ENCODE measurements around the gene LSP1. TPM values are rescaled to one million over a fixed set of nuclear protein-coding genes. Genes with fewer than 3 reads are reported as not detected.

Gene LSP1
- total and polyA plus RNA-seq, 2 donors from 2014 or later: 8.4 to 26.1 TPM

- H3K4me3 ChIP-seq (ENCODE audit: low read length in 3 of 3): no peak overlapping the region
- no peaks in the 10 kb centered on the region for H3K27me3 ChIP-seq (ENCODE audit: control insufficient read depth, insufficient read depth, low read length)
- H3K4me1 ChIP-seq (ENCODE audit: control insufficient read depth in 2 of 3, insufficient read depth in 2 of 3, low read depth in 1 of 3, low read length in 3 of 3): no peaks in the 10 kb centered on the region
- no peak for TF ChIP-seq CTCF (IDR thresholded peaks at IDR 0.05; ENCODE audit: borderline replicate concordance, extremely low read depth, insufficient read depth)
- FAIRE-seq (no peak), DNase-seq (no peak)
- no peak overlapping the region for H3K9ac ChIP-seq (ENCODE audit: low read length in 3 of 3)
- H3K36me3 ChIP-seq (ENCODE audit: control insufficient read depth in 2 of 3, insufficient read depth in 3 of 3, low read length in 3 of 3): no peaks in the 10 kb centered on the region
- intact Hi-C loops (cut with DNase I): no loop called here
- H3K27ac ChIP-seq (ENCODE audit: low read depth in 2 of 2, low read length in 2 of 2): no peak overlapping the region
- H3K9me3 ChIP-seq (ENCODE audit: control insufficient read depth in 2 of 3, insufficient read depth in 1 of 3, low read length in 3 of 3): peaks cover 0 to 12% (median 2%) of the 10 kb centered on the region in 3 donors
These were observed 37.1 kb upstream of the LSP1 start for GRCh38 chr11:1815751-1816150.

DNA sequence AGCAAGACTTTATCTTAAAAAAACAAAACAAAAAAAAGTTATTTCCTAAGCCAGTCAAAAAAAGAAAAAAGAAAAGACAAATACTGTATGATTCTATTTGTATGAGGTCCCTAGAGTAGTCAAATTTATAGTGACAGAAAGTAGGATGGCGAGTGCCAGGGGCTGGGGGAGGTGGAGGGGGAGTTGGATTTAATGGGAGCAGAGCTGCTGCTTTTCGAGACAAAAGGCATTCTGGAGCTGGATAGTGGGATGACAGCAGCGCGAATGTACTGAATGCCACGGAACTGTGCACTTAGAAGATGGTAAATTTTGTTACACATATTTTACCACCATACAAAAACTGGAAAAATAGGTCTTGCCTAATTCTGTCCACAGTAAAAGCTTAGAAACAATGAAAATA is 35.9 kb upstream of the LSP1 start:
- H3K27ac ChIP-seq (ENCODE audit: low read depth in 2 of 2, low read length in 2 of 2): no peak overlapping the region
- no peak for DNase-seq
- intact Hi-C loops (cut with DNase I): no loop called here
- no peak for FAIRE-seq
- no peaks in the 10 kb centered on the region for H3K36me3 ChIP-seq (ENCODE audit: control insufficient read depth in 2 of 3, insufficient read depth in 3 of 3, low read length in 3 of 3)
- no peaks in the 10 kb centered on the region for H3K4me1 ChIP-seq (ENCODE audit: control insufficient read depth in 2 of 3, insufficient read depth in 2 of 3, low read depth in 1 of 3, low read length in 3 of 3)
- no peak overlapping the region for H3K4me3 ChIP-seq (ENCODE audit: low read length in 3 of 3)
- no peak overlapping the region for H3K9ac ChIP-seq (ENCODE audit: low read length in 3 of 3)
- H3K9me3 ChIP-seq (ENCODE audit: control insufficient read depth in 2 of 3, insufficient read depth in 1 of 3, low read length in 3 of 3): peaks cover 0 to 12% (median 2%) of the 10 kb centered on the region in 3 donors
- no peaks in the 10 kb centered on the region for H3K27me3 ChIP-seq (ENCODE audit: control insufficient read depth, insufficient read depth, low read length)
- no peak for TF ChIP-seq CTCF (IDR thresholded peaks at IDR 0.05; ENCODE audit: borderline replicate concordance, extremely low read depth, insufficient read depth)

GRCh38 chr11:1817511-1817910 is 35.4 kb upstream of the LSP1 start:
- intact Hi-C loops (cut with DNase I): no loop called here
- Histone ChIP-seq H3K4me1 (ENCODE audit: control insufficient read depth in 2 of 3, insufficient read depth in 2 of 3, low read depth in 1 of 3, low read length in 3 of 3) (no peaks in the 10 kb centered on the region), H3K27me3 (ENCODE audit: control insufficient read depth, insufficient read depth, low read length) (no peaks in the 10 kb centered on the region), H3K9ac (ENCODE audit: low read length in 3 of 3) (no peak overlapping the region), H3K4me3 (ENCODE audit: low read length in 3 of 3) (no peak overlapping the region), H3K27ac (ENCODE audit: low read depth in 2 of 2, low read length in 2 of 2) (no peak overlapping the region), H3K9me3 (ENCODE audit: control insufficient read depth in 2 of 3, insufficient read depth in 1 of 3, low read length in 3 of 3) (peaks cover 0 to 12% (median 0%) of the 10 kb centered on the region in 3 donors), H3K36me3 (ENCODE audit: control insufficient read depth in 2 of 3, insufficient read depth in 3 of 3, low read length in 3 of 3) (no peaks in the 10 kb centered on the region)
- no peak for DNase-seq
- no peak for FAIRE-seq
- no peak for TF ChIP-seq CTCF (IDR thresholded peaks at IDR 0.05; ENCODE audit: borderline replicate concordance, extremely low read depth, insufficient read depth)

DNA sequence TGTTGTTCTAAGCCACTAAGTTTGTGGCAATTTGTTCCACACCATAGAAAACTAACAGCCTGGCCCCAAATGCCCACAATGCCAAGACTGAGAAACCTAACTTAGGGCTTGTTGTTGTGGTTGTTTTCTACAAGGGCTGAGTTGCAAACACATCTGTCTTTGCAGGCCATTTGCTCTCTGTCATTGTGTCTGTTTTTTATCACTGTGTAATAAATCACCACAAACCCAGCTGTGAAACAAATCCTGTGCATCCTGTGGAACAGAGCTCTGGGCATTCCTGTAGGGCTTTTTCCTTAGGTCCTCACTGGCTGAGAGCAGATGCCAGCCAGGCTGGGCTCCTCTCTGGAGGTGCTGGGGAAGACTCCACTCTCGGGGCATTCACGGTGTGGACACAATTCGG is 33.8 kb upstream of the LSP1 start:
- FAIRE-seq: no peak
- Histone ChIP-seq H3K36me3 (ENCODE audit: control insufficient read depth in 2 of 3, insufficient read depth in 3 of 3, low read length in 3 of 3) (no peaks in the 10 kb centered on the region), H3K4me3 (ENCODE audit: low read length in 3 of 3) (no peak overlapping the region), H3K27me3 (ENCODE audit: control insufficient read depth, insufficient read depth, low read length) (no peaks in the 10 kb centered on the region), H3K9me3 (ENCODE audit: control insufficient read depth in 2 of 3, insufficient read depth in 1 of 3, low read length in 3 of 3) (peaks cover 0 to 12% (median 0%) of the 10 kb centered on the region in 3 donors), H3K4me1 (ENCODE audit: control insufficient read depth in 2 of 3, insufficient read depth in 2 of 3, low read depth in 1 of 3, low read length in 3 of 3) (no peaks in the 10 kb centered on the region), H3K9ac (ENCODE audit: low read length in 3 of 3) (no peak overlapping the region), H3K27ac (ENCODE audit: low read depth in 2 of 2, low read length in 2 of 2) (no peak overlapping the region)
- no peak for TF ChIP-seq CTCF (IDR thresholded peaks at IDR 0.05; ENCODE audit: borderline replicate concordance, extremely low read depth, insufficient read depth)
- peak in 3 of 5 donors; percentile 12 to 55 (median 40) for DNase-seq
- intact Hi-C loops (cut with DNase I): no loop called here
